Liver (tissue), 3 donors: ENCODE data around the gene CCT7.

ENCODE experiments used
- ATF3 ChIP-seq: IDR thresholded peaks from 2 replicates; pipeline ENCODE4 v1.6.1; 2016; ENCODE audit warnings: antibody characterized with exemption
- CTCF ChIP-seq: fragments of 150-350 bp; IDR thresholded peaks from 2 replicates; pipeline ENCODE4 v1.5.1; 2017; ENCODE audit warnings: improper control_type of control experiment, low read depth, low read length; ENCODE audit not compliant: missing input control
- HNF4A ChIP-seq, 2 donors: conservative IDR thresholded peaks; 2 replicates each; pipeline ENCODE4 v1.6.1; 2016; ENCODE audit warnings: antibody characterized with exemption in 2 of 2, mild to moderate bottlenecking in 2 of 2
- RAD21 ChIP-seq, 2 donors: IDR thresholded peaks; 2 replicates each; pipeline ENCODE4 v1.6.1; 2016; ENCODE audit warnings: antibody characterized with exemption in 2 of 2, mild to moderate bottlenecking in 2 of 2
- SP1 ChIP-seq: IDR thresholded peaks from 2 replicates; pipeline ENCODE4 v1.6.1; 2018; ENCODE audit warnings: antibody characterized with exemption, mild to moderate bottlenecking
- TAF1 ChIP-seq: conservative IDR thresholded peaks from 2 replicates; pipeline ENCODE4 v1.6.1; 2016; ENCODE audit warnings: antibody characterized with exemption, mild to moderate bottlenecking
- ZBTB33 ChIP-seq: IDR thresholded peaks from 2 replicates; pipeline ENCODE4 v1.6.1; 2016; ENCODE audit warnings: antibody characterized with exemption
- donor health status: healthy.
- donor health status: healthy.

GRCh38 chr2:73267008-73267407 is 32.9 kb downstream of the CCT7 start:
- TF ChIP-seq SP1 (no peak), ATF3 (no peak), CTCF (no peak), HNF4A (conservative IDR thresholded peaks at IDR 0.05) (no peak), RAD21 (IDR thresholded peaks at IDR 0.05) (no peak), ZBTB33 (no peak), TAF1 (no peak)
